NCI-H1694 treated with DMSO at 0.1 percent for 48 hours (cell line): ENCODE measurements around the gene CDK10.

Experiments
- DNase-seq: peaks from one replicate; lab custom pipeline; 2025; lab: John Stamatoyannopoulos, UW

Gene CDK10

DNA sequence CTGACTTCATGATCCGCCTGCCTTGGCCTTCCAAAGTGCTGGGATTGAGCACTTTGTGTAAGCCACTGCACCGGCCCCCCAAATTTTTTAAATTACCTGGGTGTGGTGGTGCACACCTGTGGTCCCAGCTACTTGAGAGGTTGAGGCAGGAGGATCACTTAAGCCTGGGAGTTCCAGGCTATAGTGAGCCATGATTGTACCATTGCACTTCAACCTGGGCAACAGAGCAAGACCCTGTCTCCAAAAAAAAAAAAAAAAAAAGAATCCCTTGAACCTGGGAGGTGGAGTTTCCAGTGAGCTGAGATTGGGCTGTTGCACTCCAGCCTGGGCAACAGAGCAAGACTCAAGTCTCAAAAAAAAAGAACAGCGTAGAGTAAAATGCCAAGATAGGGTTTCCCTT, 50.1 kb downstream of the CDK10 start:
- no peak for DNase-seq

DNA sequence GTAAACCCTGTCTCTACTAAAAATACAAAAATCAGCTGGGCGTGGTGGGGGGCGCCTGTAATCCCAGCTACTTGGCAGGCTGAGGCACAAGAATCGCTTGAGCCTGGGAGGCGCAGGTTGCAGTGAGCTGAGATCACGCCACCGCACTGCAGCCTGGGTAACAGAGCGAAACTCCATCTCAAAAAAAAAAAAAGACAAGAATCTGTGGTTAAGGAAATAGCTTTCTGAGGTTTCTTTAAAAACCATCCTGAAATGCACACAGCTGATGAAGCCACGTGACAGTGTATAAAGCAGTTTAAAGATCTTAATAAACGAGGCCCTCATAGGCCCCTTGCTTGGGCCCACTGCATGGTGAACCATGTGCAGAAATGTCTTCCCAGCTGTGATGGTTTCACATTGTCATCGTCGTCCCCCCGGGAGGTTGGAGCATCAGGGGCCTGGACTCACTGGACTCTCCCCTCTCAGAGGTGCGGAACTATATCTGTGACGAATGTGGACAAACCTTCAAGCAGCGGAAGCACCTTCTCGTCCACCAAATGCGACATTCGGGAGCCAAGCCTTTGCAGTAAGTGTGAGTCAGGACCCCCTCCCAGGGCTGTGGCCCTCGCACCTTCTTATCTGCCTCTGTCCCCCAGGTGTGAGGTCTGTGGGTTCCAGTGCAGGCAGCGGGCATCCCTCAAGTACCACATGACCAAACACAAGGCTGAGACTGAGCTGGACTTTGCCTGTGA, 51.0 kb downstream of the CDK10 start:
- DNase-seq = no peak

DNA sequence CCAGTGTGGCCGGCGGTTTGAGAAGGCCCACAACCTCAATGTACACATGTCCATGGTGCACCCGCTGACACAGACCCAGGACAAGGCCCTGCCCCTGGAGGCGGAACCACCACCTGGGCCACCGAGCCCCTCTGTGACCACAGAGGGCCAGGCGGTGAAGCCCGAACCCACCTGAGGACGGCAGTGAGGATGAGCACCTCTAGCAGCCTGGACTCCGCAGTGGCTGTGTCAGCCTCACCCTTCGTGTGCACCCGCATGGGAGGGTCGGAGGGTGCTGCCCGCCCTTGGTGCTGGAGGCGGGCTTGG, 51.5 kb downstream of the CDK10 start:
- no peak for DNase-seq

DNA sequence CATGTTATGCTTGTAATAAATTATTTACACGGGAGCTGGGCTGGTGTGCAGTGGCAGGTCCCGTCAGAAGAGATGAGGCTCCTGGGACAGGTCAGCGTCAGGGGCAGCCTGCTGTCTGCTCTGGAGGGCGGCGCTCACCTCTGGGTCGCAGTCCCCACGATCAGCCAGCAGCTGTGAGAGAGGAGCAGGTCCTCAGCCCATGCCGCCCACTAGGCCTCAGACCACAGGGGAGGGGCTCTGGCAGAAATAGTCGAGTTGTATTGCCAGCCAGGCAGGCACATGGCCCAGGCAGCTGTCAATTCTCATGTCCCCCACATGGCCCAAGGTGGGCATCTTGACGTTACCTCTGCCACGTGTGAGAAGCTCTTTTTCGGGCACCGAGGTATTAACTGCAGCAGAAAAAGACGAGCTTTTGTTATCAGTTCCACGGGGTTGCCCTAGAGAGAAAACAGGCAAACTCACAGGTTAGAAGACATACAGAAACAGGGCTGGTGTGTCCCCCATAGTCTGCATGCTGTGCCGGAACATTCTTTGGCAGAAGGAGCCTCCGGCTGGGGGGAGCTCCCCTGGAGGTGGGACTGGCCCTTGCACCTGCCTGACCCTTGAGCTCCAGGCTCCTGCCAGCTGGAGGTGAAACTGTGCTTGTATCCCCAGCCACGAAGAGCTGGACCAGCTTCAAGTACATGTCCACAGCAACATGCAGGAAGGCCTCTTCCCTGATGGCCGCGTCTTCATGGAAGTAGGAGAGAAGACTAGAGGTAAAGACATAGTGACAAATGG, 52.2 kb downstream of the CDK10 start:
- DNase-seq = no peak

DNA sequence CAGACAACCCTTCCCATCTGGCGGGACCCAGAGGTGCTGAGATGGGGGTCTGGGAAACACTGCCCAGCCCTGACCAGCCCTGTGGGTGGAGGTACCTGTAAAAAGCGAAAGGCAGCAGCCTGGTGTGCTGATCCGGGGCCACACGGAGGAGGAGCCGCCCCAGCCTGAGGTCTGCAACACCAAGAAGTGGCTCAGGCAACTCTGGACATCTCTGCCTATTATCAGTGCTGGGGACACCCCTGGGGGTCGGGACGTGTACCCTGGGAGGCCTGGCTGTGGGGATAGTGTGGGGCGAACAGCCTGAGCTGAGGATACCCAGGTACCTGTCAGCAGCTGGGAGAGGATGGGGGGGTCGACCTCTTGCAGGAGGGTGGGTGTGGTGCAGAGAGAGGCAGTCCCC, 52.9 kb downstream of the CDK10 start:
- no peak for DNase-seq

DNA sequence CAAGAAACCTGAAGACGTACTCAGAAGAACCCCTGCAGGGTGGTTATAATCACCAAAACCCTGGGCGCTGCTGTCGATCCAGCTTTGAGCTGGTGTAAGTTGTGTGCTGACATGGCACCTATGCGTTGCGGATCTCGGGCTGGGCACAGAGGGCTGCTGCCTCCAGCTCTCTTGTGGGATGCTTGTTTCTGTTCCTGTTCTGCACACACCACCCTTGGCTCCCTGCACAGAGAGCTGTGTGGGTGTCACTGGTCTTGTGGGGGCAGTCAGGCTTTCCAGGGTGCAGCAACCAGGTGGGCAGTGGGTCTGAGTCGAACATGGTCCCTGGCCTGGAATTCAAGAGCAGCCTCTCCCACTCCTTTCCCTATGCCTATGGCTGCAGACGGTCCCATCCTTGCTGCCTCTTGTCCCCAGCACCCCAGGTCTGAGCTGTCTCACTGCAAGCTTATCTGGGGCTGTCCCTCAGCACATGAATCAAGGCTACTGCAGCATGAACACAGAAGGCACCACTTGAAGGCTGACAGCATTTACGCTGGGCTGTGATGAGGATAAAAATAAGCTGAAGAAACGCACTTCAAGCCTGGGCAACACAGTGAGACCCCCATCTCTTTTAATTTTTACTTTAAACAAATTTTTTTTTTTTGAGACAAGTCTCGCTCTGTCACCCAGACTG, 55.0 kb downstream of the CDK10 start:
- DNase-seq = no peak

DNA sequence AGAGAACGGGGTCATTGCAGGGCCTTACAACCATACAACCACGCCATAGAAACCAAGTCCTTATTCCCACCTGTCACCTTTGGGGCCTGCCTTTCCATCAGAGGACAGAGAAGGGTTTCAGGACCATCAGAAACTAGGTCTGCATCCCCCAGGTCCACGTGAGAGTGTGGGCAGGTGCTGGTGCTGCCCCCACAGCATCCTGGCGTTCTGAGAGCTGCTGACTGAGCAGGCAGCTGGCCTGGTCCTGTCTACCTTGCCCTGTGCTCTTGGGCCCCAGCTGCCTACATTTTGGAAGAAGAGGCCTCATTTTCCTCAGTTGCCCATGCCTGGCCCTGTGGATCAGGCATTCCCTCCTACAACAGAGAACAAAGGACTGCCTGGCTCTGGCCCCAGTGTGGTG, 56.5 kb downstream of the CDK10 start:
- DNase-seq = no peak

DNA sequence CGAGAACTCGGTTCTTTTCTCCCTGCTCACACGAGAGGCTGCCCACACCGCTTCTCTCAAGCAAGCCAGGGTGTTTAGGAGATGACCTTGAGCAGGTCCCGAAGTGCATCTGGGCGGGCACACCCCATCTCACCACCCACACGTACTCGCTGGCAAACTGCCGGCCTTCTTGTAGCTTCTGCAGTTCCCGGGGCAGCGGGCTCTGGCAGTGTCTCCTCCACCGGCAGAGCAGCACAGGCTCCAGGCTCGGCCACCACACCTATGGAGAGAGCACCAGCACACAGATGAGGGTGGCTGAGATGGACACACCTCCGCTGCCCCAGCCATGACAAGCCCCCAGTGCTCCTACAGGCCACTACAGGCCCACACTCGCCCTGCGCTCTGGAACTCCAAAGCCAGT, 58.3 kb downstream of the CDK10 start:
- no peak for DNase-seq
